ENCODE data around the gene MAPK1. TPM values are rescaled to one million over a fixed set of nuclear protein-coding genes. Genes with fewer than 3 reads are reported as not detected.
"Not testable (repeated sequence)": the region's sequence is repeated elsewhere in the genome, so short reads cannot be mapped to it uniquely, and the experiment has no call there.

The MAPK1 gene
- total RNA-seq: 80.2 and 91.3 TPM in 2 replicates

- peaks cover 10% of the 10 kb centered on the region for H3K36me3 Mint-ChIP-seq (ENCODE audit: low read depth)
- peak; percentile 89 for DNase-seq (ENCODE audit: low spot score)
- peaks cover 4% of the 10 kb centered on the region for H3K9me3 Mint-ChIP-seq
- H3K4me1 Mint-ChIP-seq (ENCODE audit: low read depth): peaks cover 41% of the 10 kb centered on the region
- H3K27ac Mint-ChIP-seq: peak within 1 kb of the TSS; percentile 95
- H3K27me3 Mint-ChIP-seq (ENCODE audit: insufficient read depth): peaks cover 15% of the 10 kb centered on the region
- intact Hi-C loops (cut with micrococcal nuclease): loop anchor here (1.0 to 5.0 kb wide), 9 partner anchors 9 to 200 kb away; partner anchors contain the start of genes PPIL2, PPM1F and YPEL1
- H3K4me3 Mint-ChIP-seq: peak within 1 kb of the TSS; percentile 94
Measured at GRCh38 chr22:21867528-21868266, at the start of gene MAPK1. TSS of gene MAPK1 (minus strand) at chr22:21867645. CDS start at chr22:21867440, 205 bp downstream.

GRCh38 chr22:21916309-21916918, 49.0 kb upstream of the MAPK1 start:
- Mint-ChIP-seq H3K27ac (no peak overlapping the region), H3K27me3 (ENCODE audit: insufficient read depth) (no peaks in the 10 kb centered on the region), H3K4me3 (no peak overlapping the region), H3K36me3 (ENCODE audit: low read depth) (no peaks in the 10 kb centered on the region), H3K4me1 (ENCODE audit: low read depth) (no peaks in the 10 kb centered on the region), H3K9me3 (no peaks in the 10 kb centered on the region)
- intact Hi-C loops (cut with micrococcal nuclease): no loop called here
- DNase-seq (ENCODE audit: low spot score): no peak

- H3K36me3 Mint-ChIP-seq (ENCODE audit: low read depth): no peaks in the 10 kb centered on the region
- H3K27ac Mint-ChIP-seq: no peak overlapping the region
- intact Hi-C loops (cut with micrococcal nuclease): no loop called here
- no peak for DNase-seq (ENCODE audit: low spot score)
- no peaks in the 10 kb centered on the region for H3K27me3 Mint-ChIP-seq (ENCODE audit: insufficient read depth)
- no peak overlapping the region for H3K4me3 Mint-ChIP-seq
- no peaks in the 10 kb centered on the region for H3K9me3 Mint-ChIP-seq
- no peaks in the 10 kb centered on the region for H3K4me1 Mint-ChIP-seq (ENCODE audit: low read depth)
Measured at GRCh38 chr22:21915624-21916308, 48.3 kb upstream of the MAPK1 start.

- H3K4me1 Mint-ChIP-seq (ENCODE audit: low read depth); H3K27me3 Mint-ChIP-seq (ENCODE audit: insufficient read depth); DNase-seq (ENCODE audit: low spot score); intact Hi-C loops (cut with micrococcal nuclease); H3K36me3 Mint-ChIP-seq (ENCODE audit: low read depth); H3K9me3 Mint-ChIP-seq; H3K4me3 Mint-ChIP-seq; H3K27ac Mint-ChIP-seq: not testable (repeated sequence)
Measured at GRCh38 chr22:21914033-21914642, 46.7 kb upstream of the MAPK1 start.

GRCh38 chr22:21910367-21910766, 42.9 kb upstream of the MAPK1 start:
- H3K4me1 Mint-ChIP-seq (ENCODE audit: low read depth); intact Hi-C loops (cut with micrococcal nuclease); H3K9me3 Mint-ChIP-seq; H3K27ac Mint-ChIP-seq; H3K36me3 Mint-ChIP-seq (ENCODE audit: low read depth); DNase-seq (ENCODE audit: low spot score); H3K27me3 Mint-ChIP-seq (ENCODE audit: insufficient read depth); H3K4me3 Mint-ChIP-seq: not testable (repeated sequence)

GRCh38 chr22:21909871-21910270, 42.4 kb upstream of the MAPK1 start:
- peaks cover 4% of the 10 kb centered on the region for H3K27me3 Mint-ChIP-seq (ENCODE audit: insufficient read depth)
- H3K4me1 Mint-ChIP-seq (ENCODE audit: low read depth): no peaks in the 10 kb centered on the region
- H3K27ac Mint-ChIP-seq: no peak overlapping the region
- H3K4me3 Mint-ChIP-seq: no peak overlapping the region
- H3K9me3 Mint-ChIP-seq: no peaks in the 10 kb centered on the region
- intact Hi-C loops (cut with micrococcal nuclease): no loop called here
- DNase-seq (ENCODE audit: low spot score): no peak
- no peaks in the 10 kb centered on the region for H3K36me3 Mint-ChIP-seq (ENCODE audit: low read depth)

- H3K4me3 Mint-ChIP-seq: no peak overlapping the region
- no peak for DNase-seq (ENCODE audit: low spot score)
- no peak overlapping the region for H3K27ac Mint-ChIP-seq
- intact Hi-C loops (cut with micrococcal nuclease): no loop called here
- H3K9me3 Mint-ChIP-seq: no peaks in the 10 kb centered on the region
- no peaks in the 10 kb centered on the region for H3K4me1 Mint-ChIP-seq (ENCODE audit: low read depth)
- H3K36me3 Mint-ChIP-seq (ENCODE audit: low read depth): no peaks in the 10 kb centered on the region
- peaks cover 7% of the 10 kb centered on the region for H3K27me3 Mint-ChIP-seq (ENCODE audit: insufficient read depth)
Measured at GRCh38 chr22:21907638-21908522, 40.4 kb upstream of the MAPK1 start.

GRCh38 chr22:21905234-21905633, 37.8 kb upstream of the MAPK1 start:
- H3K9me3 Mint-ChIP-seq; intact Hi-C loops (cut with micrococcal nuclease); H3K27me3 Mint-ChIP-seq (ENCODE audit: insufficient read depth); DNase-seq (ENCODE audit: low spot score); H3K4me3 Mint-ChIP-seq; H3K4me1 Mint-ChIP-seq (ENCODE audit: low read depth); H3K36me3 Mint-ChIP-seq (ENCODE audit: low read depth); H3K27ac Mint-ChIP-seq: not testable (repeated sequence)

GRCh38 chr22:21904250-21904789, 36.9 kb upstream of the MAPK1 start:
- Mint-ChIP-seq H3K27ac (no peak overlapping the region), H3K9me3 (no peaks in the 10 kb centered on the region), H3K4me1 (ENCODE audit: low read depth) (no peaks in the 10 kb centered on the region), H3K4me3 (no peak overlapping the region), H3K36me3 (ENCODE audit: low read depth) (no peaks in the 10 kb centered on the region), H3K27me3 (ENCODE audit: insufficient read depth) (peaks cover 5% of the 10 kb centered on the region)
- intact Hi-C loops (cut with micrococcal nuclease): no loop called here
- DNase-seq (ENCODE audit: low spot score): no peak

GRCh38 chr22:21903283-21903682, 35.8 kb upstream of the MAPK1 start:
- H3K27me3 Mint-ChIP-seq (ENCODE audit: insufficient read depth): peaks cover 9% of the 10 kb centered on the region
- no peak overlapping the region for H3K4me3 Mint-ChIP-seq
- H3K4me1 Mint-ChIP-seq (ENCODE audit: low read depth): no peaks in the 10 kb centered on the region
- DNase-seq (ENCODE audit: low spot score): no peak
- H3K27ac Mint-ChIP-seq: no peak overlapping the region
- intact Hi-C loops (cut with micrococcal nuclease): no loop called here
- H3K36me3 Mint-ChIP-seq (ENCODE audit: low read depth): no peaks in the 10 kb centered on the region
- no peaks in the 10 kb centered on the region for H3K9me3 Mint-ChIP-seq

- H3K36me3 Mint-ChIP-seq (ENCODE audit: low read depth): no peaks in the 10 kb centered on the region
- intact Hi-C loops (cut with micrococcal nuclease): no loop called here
- H3K4me1 Mint-ChIP-seq (ENCODE audit: low read depth): no peaks in the 10 kb centered on the region
Measured at GRCh38 chr22:21902296-21903087, 35.0 kb upstream of the MAPK1 start.

More at GRCh38 chr22:21902296-21903087, 35.0 kb upstream of the MAPK1 start:
- H3K27me3 Mint-ChIP-seq (ENCODE audit: insufficient read depth): peaks cover 16% of the 10 kb centered on the region
- DNase-seq (ENCODE audit: low spot score): no peak
- no peaks in the 10 kb centered on the region for H3K9me3 Mint-ChIP-seq
- no peak overlapping the region for H3K27ac Mint-ChIP-seq
- H3K4me3 Mint-ChIP-seq: no peak overlapping the region
